GM19395 (cell line): ENCODE results near the gene NR1D1.

Experiments
- ATAC-seq: cut with Tn5 transposase; IDR thresholded peaks from one replicate; pipeline ENCODE4 v1.9.1; 2021; ENCODE audit warnings: mild to moderate bottlenecking, moderate library complexity; ENCODE audit not compliant: unreplicated experiment

Gene NR1D1

GRCh38 chr17:40063901-40064531, 36.4 kb downstream of the NR1D1 start:
- no peak for ATAC-seq

DNA sequence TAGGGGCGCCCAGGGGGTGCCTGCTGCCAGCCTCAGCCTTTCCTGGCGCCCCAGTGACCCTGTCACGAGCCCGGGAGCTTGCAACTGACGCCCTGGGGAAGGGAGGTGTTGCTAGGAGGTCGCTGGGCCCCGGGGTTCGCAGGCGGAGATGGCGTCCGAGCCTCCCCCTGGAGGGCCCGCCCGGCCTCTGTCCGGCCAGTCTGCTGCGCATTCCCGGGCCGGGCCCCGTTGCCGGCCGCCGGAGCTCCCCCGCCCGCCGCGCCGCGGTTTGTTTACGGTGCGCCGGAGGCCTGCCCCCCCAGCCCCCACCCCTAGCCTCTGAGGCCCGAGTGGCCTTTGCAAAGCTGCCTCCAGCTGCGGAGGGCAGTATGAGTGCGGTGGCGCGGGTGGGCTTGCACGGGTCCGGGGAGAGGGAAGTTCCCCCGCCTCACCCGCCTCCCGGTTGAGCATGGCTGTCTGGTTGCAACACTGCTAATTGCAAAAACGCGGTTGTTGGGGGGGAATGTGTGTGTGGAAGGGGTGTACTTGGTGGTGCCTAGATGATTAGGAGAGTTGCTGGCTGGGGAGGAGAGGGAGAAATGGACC, 37.1 kb downstream of the NR1D1 start:
- no peak for ATAC-seq

DNA sequence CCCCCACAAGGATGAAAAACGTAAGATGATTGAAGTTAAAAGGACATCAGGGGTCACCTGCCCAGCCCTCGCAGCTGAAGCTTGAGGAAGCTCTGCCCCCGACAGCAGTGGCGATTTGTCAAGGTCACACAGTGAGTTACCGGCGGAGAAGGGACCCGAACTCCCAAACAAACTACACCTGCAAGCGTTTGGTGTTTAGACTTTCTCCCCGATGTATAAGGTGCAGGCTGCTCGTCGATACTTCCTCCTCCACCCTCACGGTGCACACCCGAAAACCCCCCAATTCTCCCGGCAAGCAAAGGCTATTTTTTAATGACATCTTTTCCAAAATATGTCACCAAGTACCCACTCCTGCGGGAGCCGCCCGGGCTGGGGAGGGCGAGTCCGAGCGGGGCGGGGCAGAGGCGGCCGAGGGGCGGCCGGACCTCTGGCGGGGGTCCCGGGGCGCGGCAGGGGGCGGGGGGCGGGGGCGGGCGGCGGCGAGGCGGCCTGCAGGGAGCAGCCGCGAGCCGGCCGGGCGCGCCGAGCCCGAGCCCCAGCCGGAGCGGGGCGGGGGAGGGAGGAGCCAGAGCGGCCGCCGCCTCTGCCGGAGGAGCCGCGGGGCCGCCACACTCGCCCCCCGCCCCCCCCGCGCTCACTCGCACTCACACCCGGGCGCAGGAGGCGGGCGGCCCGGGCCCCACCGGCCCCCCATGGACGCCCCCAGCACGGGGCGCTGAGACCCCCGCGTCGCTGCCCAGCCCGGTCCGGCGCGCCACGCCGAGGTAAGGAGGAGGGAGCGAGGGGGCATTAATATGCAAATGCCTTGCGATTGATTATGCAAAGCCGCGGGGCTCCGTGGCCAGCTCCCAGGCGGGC, 37.8 kb downstream of the NR1D1 start, which contains the start of gene THRA:
THRA (plus strand) TSS at position 637 of the 858 bp plus-strand sequence. CDS start 11,524 bp downstream, outside the sequence.
- no peak for ATAC-seq

DNA sequence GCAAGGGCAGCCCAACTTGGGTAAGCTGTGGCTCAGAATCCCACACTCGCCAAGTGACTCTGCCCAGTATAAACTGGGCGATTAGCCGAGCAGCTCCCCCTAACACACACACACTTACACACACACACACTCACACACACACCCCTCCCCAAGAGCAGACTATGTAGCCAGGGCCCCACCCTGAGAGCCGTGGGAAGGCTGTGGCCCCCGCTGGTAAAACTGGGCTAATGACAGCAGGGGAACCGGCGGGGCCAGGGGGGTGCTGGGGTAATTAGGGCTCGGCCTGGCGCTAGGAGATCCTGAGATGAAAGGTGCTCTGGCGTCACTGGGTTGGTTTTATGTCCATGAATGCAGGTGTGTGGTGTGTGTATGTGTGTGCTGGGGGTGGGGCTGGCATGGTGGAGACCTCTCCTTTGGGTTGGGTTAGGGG, 38.8 kb downstream of the NR1D1 start:
- ATAC-seq: no peak

DNA sequence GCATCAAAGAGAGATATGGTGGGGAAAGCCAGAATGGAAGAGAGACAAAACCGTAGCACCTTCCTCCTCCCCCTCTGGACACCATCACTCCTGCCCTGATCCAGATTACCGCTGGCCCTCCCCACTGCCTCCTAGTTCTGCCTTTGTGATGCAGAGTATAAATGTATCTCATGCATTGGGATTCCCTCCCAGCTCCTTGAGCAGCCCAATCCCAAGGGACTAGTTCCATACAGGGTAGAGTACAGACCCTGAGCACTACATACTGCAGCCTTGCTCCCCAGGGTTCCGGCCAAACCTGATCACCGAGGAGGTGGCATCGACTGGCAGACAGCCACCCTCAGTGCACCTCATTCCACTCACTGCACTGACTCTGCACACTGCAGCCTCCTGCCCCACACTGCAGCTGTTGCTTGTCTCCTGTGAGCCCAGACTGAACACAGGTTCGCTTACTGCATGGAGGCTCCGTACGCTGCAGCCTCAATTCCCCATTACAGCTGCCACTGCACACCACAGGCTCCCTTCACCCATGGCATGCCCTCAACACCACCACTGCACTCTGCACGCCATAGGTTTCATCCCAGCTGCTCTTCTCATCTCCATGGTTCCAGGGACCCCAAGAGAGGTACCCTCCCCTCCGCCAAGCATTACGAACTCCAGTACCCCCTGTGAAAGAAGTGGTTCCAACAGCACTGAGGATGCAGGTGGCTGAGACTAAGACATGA, 39.3 kb downstream of the NR1D1 start:
- ATAC-seq: no peak

DNA sequence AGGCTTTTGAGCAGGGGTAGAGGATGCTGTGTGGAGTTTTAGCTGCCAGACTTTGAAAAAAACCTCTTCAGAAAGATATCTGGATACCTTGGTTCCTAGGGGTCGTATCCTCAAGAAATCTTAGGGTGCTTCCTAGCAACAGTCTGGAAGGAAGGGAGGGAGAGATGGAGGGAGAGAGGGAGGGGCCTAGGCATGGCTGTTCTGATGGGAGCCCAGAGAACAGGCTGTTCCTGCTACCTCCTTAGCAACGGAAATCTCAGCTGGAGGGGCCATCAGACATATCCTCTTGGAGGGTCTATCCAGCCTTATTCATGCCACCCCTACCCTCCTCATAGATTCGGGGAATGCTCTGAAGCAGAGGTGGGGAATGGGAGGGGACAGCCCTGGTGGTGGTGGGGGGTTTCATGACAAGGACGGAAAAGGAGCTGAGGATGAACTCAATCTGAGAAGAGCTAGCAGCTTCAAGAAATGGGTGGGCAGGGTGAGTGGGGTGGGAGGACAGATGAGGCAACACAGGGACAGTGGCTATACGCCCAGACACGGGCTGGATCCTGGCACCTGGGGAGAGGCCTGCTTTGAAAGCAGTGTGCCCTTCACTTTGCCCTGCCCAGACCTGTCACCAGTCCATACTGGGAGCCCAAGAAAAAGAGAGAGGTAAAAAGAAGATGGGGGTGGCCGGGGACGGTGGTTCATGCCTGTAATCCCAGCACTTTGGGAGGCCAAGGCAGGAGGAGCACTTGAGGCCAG, 40.5 kb downstream of the NR1D1 start:
- ATAC-seq: no peak

- no peak for ATAC-seq
These were observed 41.5 kb downstream of the NR1D1 start for GRCh38 chr17:40058865-40059264.

DNA sequence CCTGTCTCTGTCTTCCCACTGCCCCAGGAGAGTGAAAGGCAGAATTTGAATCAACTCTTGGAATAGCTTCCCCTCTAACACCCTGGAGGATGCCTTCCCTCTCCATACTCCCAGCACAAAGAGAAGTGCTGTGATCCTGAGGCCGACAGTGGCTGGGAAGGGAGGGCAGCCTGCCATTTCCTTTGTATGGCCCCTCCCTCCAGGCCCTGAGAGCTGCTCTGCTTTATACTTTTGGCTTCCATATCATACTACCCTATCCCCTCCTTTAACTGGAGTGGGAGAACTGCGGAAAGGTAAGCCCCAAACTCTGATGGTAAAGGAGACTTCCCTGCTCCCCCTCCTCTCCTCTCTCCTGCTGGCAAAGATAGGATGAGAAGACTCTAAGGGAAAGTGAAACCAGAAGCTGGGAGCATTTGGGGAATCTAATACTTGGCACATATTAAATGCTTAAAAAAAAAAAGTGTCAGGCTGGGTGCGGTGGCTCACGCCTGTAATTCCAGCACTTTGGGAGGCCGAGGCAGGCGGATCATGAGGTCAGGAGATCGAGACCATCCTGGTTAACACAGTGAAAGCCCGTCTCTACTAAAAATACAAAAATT, 42.1 kb downstream of the NR1D1 start:
- ATAC-seq: no peak

DNA sequence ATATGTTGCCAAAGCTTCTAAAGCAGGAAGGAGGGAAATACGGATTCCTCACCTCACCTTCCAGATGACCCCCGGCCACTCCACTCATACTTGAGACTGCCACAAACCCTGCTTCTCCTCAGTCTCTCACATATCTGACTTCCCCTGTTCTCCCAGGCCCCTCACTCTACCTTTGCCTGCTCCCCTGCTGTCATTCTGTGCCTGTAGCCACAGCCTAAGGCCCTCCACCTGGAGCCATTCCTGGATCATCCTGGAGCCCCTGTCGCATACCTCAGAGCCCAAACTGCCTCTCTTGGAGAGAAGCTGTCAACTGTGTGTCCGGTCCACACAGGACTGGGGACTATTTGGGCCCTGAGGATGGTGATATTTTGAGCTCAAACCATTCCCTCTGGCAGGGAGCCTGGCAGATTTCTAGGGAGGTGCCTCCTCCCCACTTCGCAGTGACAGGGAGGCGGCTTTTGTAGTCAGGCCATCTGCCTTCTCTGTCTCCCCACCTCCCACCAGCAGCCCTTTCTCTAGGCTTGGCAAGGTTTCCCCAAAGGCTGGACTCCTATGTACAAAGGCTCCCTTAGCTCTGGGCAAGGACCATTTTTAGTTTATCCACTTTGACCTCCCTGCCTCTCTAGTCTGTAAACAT, 43.9 kb downstream of the NR1D1 start:
- ATAC-seq: no peak
